H4 (cell line): Measurements from ENCODE around the gene TGOLN2. TPM values are rescaled to one million over a fixed set of nuclear protein-coding genes. Genes with fewer than 3 reads are reported as not detected.
A peak's percentile ranks its signal among the peaks of the same experiment; 100 is the strongest.
"Not testable (repeated sequence)": the region's sequence is repeated elsewhere in the genome, so short reads cannot be mapped to it uniquely, and the experiment has no call there.

ENCODE experiments used
- DNase-seq: peaks from one replicate; pipeline ENCODE4 v3.0.0-alpha.2; 2015; ENCODE audit warnings: low spot score
- total RNA-seq: library from RNA; depleted of rRNA; stranded (reverse); fragments of >200 nt; shearing (Covaris generic); gene quantifications from 2 replicates; pipeline ENCODE4 v1.2.3, GENCODE V29; 2014; rRNA removed

The TGOLN2 gene
- total RNA-seq, result 62.7 and 80.1 TPM in 2 replicates

GRCh38 chr2:85327822-85328617, at the start of gene TGOLN2:
TSS of gene TGOLN2 (minus strand) at chr2:85327989. CDS start at chr2:85327962, 27 bp downstream.
- DNase-seq, result peak; percentile 84

- no peak for DNase-seq
These were observed 49.3 kb upstream of the TGOLN2 start for GRCh38 chr2:85377083-85377482.

- DNase-seq, result no peak
These were observed 48.7 kb upstream of the TGOLN2 start for GRCh38 chr2:85376291-85377065.

- no peak for DNase-seq
These were observed 43.3 kb upstream of the TGOLN2 start for GRCh38 chr2:85371045-85371444.

GRCh38 chr2:85369500-85369899, 41.7 kb upstream of the TGOLN2 start:
- no peak for DNase-seq

GRCh38 chr2:85368921-85369320, 41.1 kb upstream of the TGOLN2 start:
- no peak for DNase-seq

- DNase-seq, result no peak
These were observed 39.4 kb upstream of the TGOLN2 start for GRCh38 chr2:85367180-85367579.

- not testable (repeated sequence) for DNase-seq
These were observed 35.0 kb upstream of the TGOLN2 start for GRCh38 chr2:85362653-85363387.

- no peak for DNase-seq
These were observed 29.9 kb upstream of the TGOLN2 start for GRCh38 chr2:85357736-85358135.

- DNase-seq, result no peak
These were observed 28.4 kb upstream of the TGOLN2 start for GRCh38 chr2:85356186-85356585.

GRCh38 chr2:85355521-85355920, 27.7 kb upstream of the TGOLN2 start:
- DNase-seq, result no peak

- DNase-seq, result no peak
These were observed 27.3 kb upstream of the TGOLN2 start for GRCh38 chr2:85355073-85355410.

- DNase-seq, result peak; percentile 97
These were observed 26.7 kb upstream of the TGOLN2 start, which contains the start of the genes ELMOD3 and RETSAT for GRCh38 chr2:85354286-85355072. TSS of gene ELMOD3 (plus strand) at chr2:85354769. CDS start at chr2:85357199, 2,430 bp downstream. TSS of gene RETSAT (minus strand) at chr2:85354528. CDS start at chr2:85354507, 21 bp downstream.

- no peak for DNase-seq
These were observed 26.1 kb upstream of the TGOLN2 start for GRCh38 chr2:85353876-85354285.

GRCh38 chr2:85347599-85347998, 19.8 kb upstream of the TGOLN2 start:
- no peak for DNase-seq

- DNase-seq, result no peak
These were observed 16.7 kb upstream of the TGOLN2 start for GRCh38 chr2:85344356-85344954.

GRCh38 chr2:85343207-85343895, 15.6 kb upstream of the TGOLN2 start:
- DNase-seq, result not testable (repeated sequence)

GRCh38 chr2:85342156-85342555, 14.4 kb upstream of the TGOLN2 start:
- no peak for DNase-seq

- no peak for DNase-seq
These were observed 13.7 kb upstream of the TGOLN2 start for GRCh38 chr2:85341269-85342029.
